CD4-positive, alpha-beta T cell treated with Interleukin-15 for 4 hours (primary cell): ENCODE results near the gene THEM4.

ENCODE experiments used
- DNase-seq: peaks from one replicate; pipeline ENCODE4 v3.0.0-alpha.2; 2020; ENCODE audit warnings: low spot score

THEM4 gene

DNA sequence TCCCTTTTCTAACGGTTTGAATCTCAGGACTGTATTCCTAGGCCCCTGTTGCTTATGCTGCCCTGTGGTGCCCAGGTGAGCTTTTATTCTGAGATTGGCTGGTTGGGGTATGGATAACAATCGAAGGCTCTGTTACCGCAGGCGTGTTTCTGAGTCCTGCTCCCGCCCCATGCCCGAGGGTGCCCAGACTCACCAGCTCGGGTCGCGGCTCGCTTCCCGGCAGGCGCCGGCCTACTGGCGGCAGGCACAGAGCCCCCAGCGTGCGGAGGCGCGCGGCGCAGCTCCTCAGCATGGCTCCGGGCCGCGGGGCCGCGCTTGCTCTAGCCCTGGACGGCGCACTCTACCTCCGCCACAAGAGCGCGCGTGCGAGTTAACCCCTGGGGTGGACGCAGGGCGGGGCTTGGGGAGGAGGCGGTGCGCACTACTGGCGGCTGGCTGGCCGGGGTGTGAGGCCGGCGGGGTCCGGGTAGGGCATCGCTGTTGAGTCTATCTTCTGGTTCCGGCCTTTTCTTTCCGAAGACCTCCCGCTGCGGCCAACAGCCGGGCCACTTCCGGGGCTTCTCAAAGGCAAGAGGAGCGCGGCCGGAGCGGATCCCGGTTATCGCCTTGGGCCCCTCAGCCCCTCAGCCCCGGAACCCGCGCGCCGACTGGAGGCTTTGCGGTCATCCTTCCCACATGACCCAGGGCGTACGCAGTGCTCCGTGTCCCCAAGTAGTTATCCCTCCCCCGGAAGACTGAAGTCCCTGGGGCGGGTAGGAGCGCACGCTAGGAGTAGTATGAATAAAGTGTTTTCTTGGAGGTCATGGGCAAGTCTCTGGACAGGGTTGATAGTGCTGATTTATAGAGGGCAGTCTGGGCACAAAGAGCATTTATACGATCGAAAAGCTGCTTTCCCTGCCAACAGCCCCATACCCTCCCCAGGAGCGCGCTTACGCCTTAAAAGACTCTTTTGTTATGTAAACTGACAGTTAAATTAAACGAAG is at the start of gene THEM4:
Gene THEM4 (minus strand): TSS at position 345 of the 983 bp plus-strand sequence. CDS start 53 bp downstream, at position 292.
- peak; percentile 91 for DNase-seq

DNA sequence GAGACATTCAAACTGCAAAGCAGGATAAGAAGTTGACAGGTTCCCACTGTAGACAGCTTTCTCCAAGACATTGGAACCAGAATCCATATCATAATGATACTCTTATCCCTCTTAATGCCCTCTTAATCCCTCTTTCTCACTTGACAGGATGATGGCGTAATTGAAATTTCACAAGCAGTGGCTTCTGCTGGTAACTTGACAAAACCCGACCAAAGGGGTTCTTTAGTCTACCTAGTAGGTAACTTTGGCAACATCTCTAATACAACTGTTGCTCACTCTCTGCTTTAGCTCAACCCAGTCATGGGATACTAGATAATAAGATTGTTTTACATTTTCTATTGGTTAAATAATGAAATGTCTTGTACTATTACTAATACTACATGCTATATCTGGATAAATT is 49.6 kb upstream of the THEM4 start:
- DNase-seq: no peak

DNA sequence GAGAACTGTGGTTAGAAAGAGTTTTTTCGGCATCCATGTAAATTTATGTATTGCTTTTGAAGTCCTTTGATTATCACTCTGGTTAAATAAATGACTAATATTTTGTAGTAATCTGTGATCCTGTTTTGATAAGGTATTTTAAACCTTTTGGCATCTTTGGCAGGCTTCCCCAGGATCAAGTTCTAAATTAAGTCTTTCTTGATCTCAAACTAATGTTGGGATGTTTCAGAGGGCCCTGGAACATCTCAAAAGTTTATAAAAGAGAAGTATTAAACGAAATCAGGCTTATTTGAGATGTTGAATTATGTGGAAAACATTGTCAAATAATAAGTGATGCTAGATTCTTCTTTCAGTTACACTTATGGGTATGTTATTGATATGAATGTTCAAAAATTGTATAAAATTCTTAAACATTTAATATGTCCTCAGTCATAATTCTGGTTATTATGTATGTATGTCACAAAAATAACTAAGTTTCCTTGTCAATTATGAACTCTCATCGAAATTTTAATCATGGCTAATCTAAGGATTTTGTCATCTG is 47.7 kb upstream of the THEM4 start:
- no peak for DNase-seq

DNA sequence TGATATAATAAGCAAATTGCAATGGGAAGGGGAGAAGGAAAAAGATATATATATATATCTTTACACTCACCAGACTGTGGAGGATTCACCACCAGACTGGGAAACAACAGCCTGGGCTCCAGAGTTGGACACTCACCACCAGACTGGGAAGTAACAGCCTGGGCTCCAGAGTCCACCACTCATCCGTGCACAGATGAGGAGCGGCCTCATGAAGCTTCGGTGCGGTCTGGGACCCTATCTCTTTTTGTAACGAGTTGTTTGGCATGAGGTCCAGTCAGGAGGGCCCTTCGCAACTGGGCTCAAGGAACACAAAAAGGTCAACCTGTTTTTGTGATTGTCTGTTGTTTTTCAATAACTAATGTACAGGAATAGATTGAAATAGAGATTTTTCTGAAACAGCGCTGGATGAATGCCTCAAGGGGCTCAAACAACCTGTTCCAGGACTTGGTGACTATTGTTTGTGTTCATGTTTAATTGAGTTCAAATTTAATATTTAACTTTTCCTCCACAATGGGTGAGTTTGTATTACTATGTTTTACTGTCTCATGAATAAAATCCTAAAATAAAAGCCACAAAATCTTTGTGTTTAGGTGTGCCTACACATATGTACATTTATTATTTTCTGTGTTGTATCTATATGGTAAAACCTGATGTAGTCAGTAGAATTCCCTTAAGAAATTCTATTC is 44.2 kb upstream of the THEM4 start:
- no peak for DNase-seq

DNA sequence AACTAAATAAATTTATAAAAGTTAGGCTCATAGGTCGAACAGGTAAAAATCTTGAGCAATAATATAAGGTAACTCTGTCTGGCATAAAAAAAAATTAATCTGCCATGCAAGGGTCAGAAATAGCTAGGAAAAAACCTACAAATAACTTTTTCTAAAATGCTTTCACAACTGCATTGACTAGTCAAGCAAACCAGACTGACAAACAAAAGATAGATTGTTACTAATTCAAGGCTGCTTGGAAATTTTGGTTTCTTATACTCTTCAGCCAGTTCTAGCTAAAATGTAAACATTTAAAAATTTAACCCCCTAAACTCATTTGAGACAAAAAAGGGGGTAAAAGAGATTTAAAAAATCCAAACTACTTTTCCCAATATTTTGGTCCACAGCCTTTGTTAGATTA is 43.5 kb upstream of the THEM4 start:
- DNase-seq: no peak

DNA sequence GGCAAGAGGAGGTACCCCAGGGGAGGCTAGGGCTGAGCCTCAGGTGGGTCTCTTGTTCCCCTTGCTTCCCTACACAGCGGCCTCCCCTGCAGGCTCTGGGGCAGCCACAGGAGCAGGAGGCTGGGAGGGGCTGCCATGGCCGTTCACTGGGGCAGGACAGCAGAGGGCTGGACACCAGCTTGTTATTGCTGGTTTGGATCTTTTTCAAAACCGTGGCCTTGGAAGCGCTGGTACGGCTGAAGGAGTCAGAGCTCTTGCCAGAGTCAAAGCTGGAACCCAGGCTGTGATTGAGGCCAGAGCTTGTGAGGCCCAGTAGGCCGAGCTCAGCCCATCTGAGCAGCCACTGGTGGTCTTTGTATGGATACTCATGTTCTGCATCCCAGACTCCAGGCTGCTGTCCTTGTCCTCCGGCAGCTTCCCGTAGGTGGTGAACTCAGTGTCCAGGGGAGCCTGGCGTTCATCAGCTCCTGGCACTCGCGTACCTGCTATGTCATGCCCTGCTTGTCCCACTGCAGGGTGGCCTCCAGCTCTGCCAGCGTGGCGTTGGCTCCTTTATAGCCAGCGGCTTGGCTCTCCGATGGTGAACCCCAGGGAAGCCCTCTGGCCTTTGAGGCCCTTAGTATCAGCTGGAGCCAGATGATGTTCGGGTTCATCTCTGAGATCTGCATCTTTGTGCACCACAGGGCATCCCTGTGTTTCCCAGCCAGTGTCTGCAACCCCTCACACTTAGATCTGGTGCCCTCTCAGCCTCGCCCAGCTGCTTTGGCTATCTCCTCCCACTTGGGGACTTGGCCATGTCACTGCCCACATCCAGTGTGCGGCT is 40.3 kb upstream of the THEM4 start:
- no peak for DNase-seq

DNA sequence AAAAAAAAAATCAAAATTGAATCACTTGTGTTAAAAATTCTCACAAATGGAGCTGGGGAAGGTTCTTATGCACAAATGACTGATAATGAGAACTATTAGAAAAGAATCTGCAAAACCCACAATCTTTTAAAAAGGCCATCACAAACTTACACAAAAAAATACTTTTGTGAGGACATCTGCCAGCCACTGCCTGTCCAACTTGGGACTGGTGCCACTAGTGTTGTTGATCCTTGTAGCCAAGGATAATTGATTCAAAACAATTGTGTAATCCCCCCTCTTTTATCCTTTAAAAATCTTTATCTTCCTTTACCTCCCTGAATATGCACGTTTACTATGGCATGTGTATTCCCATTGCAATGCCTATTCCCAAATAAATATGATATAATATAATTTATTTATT is 39.2 kb upstream of the THEM4 start:
- DNase-seq: no peak

DNA sequence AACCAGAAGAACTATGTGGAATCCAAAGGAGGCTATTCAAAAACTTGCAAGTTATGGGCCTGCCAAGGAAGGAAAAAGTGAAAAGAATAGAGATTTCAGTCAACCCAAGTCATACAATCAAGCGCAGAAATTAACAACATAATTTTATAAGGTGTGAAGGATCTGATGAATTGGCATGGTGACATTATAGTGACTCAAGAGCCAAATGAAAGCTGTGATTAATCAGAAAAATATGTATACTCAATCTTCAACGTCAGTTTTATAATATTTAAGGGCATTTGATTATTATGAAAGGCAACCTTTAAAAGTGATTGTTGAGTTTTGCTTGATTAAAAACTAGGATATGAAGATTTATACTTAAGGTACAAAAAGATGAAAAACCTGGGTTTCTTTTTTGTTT is 37.8 kb upstream of the THEM4 start:
- DNase-seq: no peak

DNA sequence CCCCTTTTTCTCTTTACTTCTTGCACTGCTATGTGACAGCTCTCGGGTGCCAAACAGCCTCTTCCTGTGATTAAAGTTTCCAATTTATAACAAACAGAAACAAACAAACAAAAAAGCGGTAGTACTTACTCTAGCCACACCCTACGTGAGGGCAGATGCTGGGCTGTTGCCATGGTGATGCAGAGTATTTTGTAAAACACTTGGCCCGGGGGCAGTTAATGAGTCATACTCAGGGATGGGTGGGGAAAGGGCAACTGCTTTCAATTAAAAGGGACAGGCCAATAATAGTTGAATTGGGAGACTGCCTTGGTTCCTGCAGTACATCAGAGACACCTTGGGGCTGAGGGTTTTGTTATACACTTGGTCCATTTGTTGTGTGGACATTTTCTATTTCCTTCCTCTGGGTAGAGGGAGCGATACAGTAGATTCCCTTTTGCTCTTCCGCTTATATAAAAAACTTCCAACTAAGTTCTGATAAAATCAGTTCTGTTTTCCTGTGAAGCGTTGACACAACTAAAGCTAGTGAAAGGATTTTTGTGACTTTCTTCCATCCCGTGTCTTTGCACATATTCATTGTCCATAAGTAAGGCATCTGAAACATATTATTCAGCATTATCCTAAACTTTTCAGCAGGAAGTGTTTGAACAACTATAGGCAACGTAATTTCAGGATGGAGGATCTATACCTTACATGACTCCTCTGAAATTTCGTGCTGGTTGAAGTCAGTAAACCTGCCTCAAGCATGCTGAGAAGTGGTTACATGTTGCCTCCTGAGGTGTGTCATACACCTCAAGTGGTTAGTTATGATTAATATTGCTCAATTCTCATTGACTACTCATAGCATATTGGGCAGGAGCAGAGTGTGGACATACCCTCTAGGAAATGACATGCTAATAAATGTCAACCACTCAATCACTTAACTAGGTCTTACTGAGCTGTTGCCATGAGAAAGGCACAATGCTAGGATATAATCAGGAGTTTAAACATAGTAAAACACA is 36.7 kb upstream of the THEM4 start:
- DNase-seq: peak; percentile 98

DNA sequence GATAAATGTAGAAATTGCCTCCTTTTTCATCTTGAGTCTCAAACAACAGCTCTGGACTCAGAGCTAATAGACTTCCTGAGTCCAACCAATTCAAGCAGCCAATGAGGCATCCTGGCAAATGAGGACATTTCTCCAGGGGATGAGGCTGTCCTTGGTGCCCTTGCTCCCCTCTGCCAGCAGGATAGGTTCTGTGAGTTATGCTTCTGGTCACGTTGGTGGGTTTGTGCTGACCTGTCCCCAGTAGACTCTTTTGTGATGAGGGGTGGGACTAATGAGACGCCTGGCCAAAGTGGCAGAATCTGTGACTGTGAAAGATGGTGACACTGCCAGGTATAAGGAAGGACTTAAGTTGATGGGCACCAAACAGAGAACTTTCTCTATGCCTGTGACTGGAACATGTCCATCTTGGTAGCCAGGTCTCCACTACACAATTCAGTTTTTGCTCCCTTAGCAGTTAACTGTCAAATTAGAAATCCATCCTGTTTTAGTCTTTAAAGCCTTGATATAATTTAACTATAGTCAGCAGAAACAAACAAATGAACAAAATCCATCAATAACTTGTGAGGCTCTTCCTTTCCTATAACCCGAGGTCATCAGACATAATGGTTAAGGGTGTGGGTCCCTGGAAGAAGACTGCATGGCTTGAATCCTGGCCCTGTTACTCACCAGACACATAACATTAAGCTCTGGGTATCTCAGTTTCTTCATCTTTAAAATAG is 35.7 kb upstream of the THEM4 start:
- no peak for DNase-seq

DNA sequence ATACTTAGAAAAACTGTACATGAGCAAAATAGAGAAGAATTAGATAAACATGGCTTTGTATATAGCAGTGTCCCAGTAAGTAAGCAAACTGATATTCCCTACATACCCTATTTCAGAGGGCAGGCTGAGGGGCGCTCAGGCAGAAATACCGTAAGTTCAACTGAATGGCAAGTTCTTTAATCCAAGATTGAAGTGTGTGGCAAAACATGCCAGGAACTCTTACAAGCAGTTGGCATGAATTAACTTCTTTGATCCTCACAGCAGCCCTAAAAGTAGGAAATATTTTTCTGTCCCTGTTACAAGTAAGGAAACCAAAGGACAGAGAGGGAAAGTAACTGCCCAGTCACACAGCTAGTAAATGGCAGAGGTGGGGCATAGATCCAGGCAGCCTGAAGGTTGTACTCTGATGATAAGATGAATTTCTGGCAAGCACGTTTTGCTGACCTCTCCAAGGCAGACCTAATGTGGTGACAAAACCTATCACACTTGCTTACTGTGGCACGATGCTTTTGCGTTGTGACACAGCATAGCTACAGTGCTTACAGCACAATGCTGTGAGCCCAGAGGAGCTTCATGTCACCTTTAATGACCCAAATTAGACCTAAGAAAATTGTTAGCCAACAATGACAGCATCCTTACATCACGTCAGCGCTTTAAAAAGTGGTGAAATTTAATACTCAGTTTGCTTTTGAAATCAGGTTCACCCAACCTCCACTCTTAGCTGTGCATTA is 35.0 kb upstream of the THEM4 start:
- DNase-seq: peak; percentile 29

DNA sequence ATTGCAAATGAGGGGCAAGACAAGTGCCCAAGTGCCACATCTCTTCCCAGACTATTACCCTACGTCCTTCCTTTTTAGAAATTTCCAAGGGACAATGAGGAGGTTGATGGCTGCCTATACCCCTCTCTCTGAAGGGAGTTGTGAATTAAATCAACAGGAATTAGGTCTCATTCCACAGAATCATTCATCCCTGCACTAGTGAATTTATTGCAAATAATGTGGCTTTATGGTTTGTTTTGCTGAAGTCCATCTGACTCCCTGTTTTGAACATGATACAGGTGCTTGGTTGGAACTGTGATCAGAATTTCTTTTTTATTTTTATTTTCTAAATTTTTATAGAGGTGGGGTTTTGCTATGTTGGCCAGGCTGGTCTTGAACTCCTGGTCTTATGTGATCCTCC is 34.3 kb upstream of the THEM4 start:
- no peak for DNase-seq

DNA sequence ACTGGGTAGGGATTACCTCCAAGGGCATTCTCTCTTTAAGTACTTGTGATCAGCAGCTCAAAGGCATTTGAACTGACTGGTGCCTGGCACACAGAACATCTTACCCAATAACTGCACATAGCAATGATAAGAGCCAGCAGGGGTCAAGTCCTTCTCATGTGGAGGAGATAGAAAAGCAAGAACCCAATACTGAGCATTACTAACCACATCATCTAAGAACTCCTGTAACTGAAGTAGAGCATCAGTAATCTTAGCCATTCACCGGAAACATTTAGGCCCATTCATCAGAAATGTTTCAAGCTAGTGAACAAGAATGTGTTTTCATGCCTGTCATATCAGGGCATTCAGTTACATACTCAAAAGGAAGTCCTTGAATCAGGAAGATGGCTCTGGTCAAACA is 33.6 kb upstream of the THEM4 start:
- DNase-seq: no peak

DNA sequence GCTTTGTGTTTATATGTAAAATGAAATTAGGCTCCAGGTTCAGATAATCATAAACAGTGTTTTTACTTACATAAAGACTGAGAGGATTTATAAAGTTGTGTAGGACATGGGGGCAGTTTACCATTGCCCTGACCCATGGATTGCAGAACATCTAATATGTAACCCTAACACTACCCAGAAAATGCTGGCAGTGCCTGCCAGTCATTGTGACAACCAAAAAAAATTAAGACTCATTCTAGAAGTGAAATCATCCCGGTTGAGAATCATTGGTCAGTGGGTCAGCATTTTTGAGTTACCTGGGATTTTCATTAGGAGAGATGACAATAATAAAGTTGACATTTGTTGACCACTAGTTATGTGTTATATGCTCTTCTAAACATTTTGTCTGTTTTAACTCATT is 31.2 kb upstream of the THEM4 start:
- no peak for DNase-seq

DNA sequence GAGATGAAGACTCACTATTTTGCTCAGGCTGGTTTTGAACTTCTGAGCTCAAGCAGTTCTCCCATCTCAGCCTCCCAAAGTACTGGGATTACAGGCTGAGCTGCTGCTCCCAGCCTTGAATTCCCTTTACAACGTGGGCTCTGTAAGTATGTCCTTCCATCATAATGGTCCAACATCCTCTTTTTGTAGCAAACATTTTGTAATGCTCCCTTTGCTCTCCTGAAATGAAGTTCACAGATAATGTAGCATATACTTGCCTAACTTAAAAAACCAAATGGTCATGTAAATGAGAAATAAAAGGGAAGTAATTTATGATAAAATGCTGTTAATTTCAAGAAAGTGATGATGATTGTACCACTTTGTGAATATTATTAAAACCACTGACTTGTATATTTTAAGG is 30.5 kb upstream of the THEM4 start:
- no peak for DNase-seq

DNA sequence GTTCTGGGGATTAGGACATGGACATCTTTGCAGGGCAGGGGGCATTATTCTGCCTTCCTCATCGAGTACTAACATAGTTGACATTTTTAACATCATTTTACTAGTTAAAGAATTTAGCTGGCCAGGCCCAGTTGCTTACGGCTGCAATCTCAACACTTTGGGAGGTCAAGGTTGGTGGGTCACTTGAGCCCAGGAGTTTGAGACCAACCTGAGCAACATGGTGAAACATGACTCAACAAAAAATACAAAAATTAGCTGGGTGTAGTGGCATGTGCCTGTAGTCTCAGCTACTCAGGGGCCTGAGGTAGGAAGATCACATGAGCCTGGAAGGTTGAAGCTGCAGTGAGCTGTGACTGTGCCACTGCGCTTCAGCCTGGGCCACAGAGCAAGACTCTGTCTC is 29.8 kb upstream of the THEM4 start:
- DNase-seq: no peak

DNA sequence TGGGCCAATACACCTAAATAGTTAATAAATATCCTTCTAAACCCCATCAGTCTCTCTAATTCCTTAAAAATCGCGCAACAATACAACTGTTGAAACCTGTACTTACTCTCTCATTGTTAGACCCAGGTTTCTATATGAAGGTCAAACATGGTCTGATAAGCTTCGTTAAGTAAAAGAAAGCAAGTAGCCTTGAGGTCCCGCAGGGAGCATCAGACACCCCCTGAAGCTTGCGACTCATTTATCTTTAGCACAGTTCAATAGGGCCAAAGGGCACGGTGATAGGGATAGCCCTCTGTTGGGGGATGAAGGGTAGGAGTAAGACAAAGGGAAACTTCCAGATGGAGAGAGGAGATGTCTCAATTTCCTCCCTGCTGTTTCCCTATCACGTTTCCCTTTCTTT is 27.3 kb upstream of the THEM4 start:
- no peak for DNase-seq

DNA sequence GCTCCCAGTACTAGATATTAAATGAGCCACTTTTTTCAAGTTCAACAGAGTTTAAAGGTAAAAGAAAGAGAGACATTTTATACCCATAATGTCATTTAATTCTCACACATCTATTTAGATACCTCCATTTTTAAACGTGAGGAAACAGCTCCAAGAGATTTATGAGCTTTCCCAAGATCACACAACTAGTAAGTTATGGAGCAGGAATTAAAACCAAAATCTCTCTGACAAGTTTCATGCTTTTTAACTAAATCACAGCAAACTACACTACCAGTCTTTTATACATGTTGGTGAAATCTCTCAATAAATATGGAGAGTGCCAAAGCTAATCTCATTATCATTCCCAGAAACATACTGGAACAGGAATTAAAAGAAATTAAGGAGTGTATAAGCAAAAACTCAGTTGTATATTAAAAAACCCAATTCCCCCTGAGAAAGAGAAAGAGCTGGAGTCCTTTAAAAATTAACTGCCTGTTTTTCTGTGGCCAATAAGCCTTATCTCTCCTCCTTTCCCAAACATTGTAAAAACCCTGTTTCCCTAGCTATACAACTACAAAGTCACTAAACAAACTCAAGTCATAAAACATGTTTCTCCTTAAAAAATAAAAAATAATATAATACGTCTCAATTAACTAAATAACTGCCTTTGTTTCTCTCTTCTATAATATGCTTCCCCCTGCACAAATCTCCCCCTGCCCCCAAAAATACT is 26.7 kb upstream of the THEM4 start:
- no peak for DNase-seq

DNA sequence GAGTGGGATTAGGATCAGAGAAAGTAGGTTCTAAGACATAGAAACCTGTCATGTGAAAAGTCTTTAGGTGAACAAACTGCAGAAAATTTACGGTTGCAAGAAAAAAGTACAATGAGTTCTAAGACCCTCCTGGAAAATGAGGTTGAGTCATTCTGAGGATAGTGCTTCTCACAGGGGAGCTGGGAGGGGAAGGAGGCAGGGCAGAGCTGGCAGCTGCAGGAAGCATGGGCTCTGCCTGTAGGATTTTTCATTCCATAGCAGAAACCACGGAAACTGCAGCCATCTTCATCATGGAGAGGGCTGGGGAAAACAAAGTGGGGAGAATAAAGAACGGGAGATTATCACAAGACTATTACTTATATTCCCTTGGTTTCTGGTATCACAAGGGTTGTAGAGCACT is 25.8 kb upstream of the THEM4 start:
- DNase-seq: no peak
